Heart left ventricle (tissue), 16 donors: ENCODE results near the gene SSBP3. TPM values are rescaled to one million over a fixed set of nuclear protein-coding genes. Genes with fewer than 3 reads are reported as not detected.

Experiments used
- ATAC-seq, 4 donors: fragments of 200-7000 bp; cut with Tn5 transposase; one replicate each; pipeline ENCODE4 v1.9.1; 2020 to 2022; ENCODE audit warnings: moderate library complexity in 4 of 4, mild to moderate bottlenecking in 3 of 4, moderate number of reproducible peaks in 1 of 4
- DNase-seq, 5 donors: peaks; one replicate each; pipeline ENCODE4 v3.0.0-alpha.2; 2020
- H3K27ac ChIP-seq, 12 donors: fragments of 200-600 bp; sonication (generic) in 4 of 12; one replicate each; pipeline versions ENCODE4 v1.5.0 to v1.8.0; 2016 to 2022; ENCODE audit warnings: mild to moderate bottlenecking in 2 of 12
- H3K27me3 ChIP-seq, 9 donors: fragments of 200-600 bp; sonication (generic) in 2 of 9; one replicate each; pipeline versions ENCODE4 v1.5.1 to v1.8.0; 2016 to 2022; ENCODE audit warnings: mild to moderate bottlenecking in 3 of 9
- H3K36me3 ChIP-seq, 9 donors: fragments of 200-600 bp; sonication (generic) in 2 of 9; one replicate each; pipeline versions ENCODE4 v1.5.0 to v1.8.0; 2018 to 2022; ENCODE audit warnings: mild to moderate bottlenecking in 2 of 9
- H3K4me1 ChIP-seq, 12 donors: fragments of 200-600 bp; sonication (generic) in 4 of 12; one replicate each; pipeline versions ENCODE4 v1.5.0 to v1.8.0; 2016 to 2022; ENCODE audit warnings: mild to moderate bottlenecking in 3 of 12
- H3K4me3 ChIP-seq, 12 donors: fragments of 200-600 bp; sonication (generic) in 4 of 12; one replicate each; pipeline versions ENCODE4 v1.5.0 to v1.8.0; 2017 to 2022; ENCODE audit warnings: mild to moderate bottlenecking in 9 of 12, moderate library complexity in 4 of 12
- H3K9me3 ChIP-seq, 12 donors: fragments of 200-600 bp; sonication (generic) in 4 of 12; one replicate each; pipeline versions ENCODE4 v1.5.0 to v1.8.0; 2016 to 2022; ENCODE audit warnings: mild to moderate bottlenecking in 1 of 12
- POLR2A ChIP-seq, 2 donors: fragments of 450-650 bp; IDR thresholded peaks; one replicate each; pipeline ENCODE4 v1.6.1; 2017; ENCODE audit warnings: antibody characterized with exemption in 2 of 2, mild to moderate bottlenecking in 2 of 2, moderate library complexity in 2 of 2
- WGBS, 4 donors: extraction: QIAGEN DNeasy Blood & Tissue Kit in 2 of 4; methylation state at CpG; one replicate each; pipeline versions ENCODE4 v1.1.5 to v1.1.7; 2013 to 2018; 5-methylcytosine and 5-hydroxymethylcytosine counted together
- intact Hi-C, 10 donors: fragments of 100-400 bp; cut with DNase I; formaldehyde crosslinking; loops; one replicate each; pipeline versions ENCODE4 v1.11.1 to v1.14.2; 2022
- polyA plus RNA-seq, 2 donors: library from polyadenylated mRNA; stranded (reverse); fragments of 200-250 nt; gene quantifications; one replicate each; pipeline ENCODE4 v1.2.3, GENCODE V29; 2013
- total RNA-seq, 9 donors: library from RNA; depleted of rRNA in 2 of 9; stranded (reverse); fragments of >200 nt in 2 of 9; fragmentation: NEBNext Ultra II Directional in 3 of 9; extraction: Animal tissue kit (Norgen Biotek cat#: 25700) in 3 of 9; gene quantifications; one replicate each; pipeline versions ENCODE4 v1.1.0 to v1.2.4, GENCODE V29; 2016 to 2023
- TF ChIP-seq, protein P1 (sequence below), 12 donors: fragments of 200-600 bp; sonication (generic) in 4 of 12; IDR thresholded peaks; one replicate each; pipeline versions ENCODE4 v1.5.0 to v1.8.0; 2018 to 2022; ENCODE audit warnings: antibody characterized with exemption in 12 of 12, mild to moderate bottlenecking in 5 of 12
- donor health status: ischemic (EF 13 %, LVEDD 7.1; RV severe dilation, severe dysfunction).
- donor health status: healthy with polysubstance abuse.
- donor health status: DM: no; HTN: yes; CAD: no.
- donor health status: DM: no; HTN: no; CAD: no.
- donor health status: ischemic (EF 25% LVEDD 6.9; RV normal size, moderate dysfunction).
- donor health status: ischemic (EF 25% LVEDD 5.7; RV mildly dilated, moderate dysfunction).
- donor health status: healthy.
- donor health status: DM: yes; HTN: yes; CAD: no.
- donor health status: ischemic (EF 35%, LVEDD 5.7; RV mildly dilated, moderate dysfunction).
- donor health status: nonischemic (EF 11% LVEDD 7.7; RV severe dilation, severe dysfunction).
- donor health status: DM: yes; HTN: yes; CAD: no.
- donor health status: PGD.
- donor health status: ischemic (EF 29% LVEDD 5.4; RV normal size, mild dysfunction).
- donor health status: nonischemic (EF 23%, LVEDD 6.1; RV moderate dilation, normal function).

The SSBP3 gene
- total and polyA plus RNA-seq, 11 donors, result 20.8 to 61.8 (median 48.1) TPM

- H3K4me1 ChIP-seq, result peaks cover 4 to 50% (median 32%) of the 10 kb centered on the region in 12 donors
- WGBS, 4 donors, result 0% methylated on average over 10 to 12 of the region's 12 CpGs
- DNase-seq, result peak in 1 of 5 donors; percentile 50
- intact Hi-C loops, result loop anchor here (1.0 to 10.0 kb wide), 20 partner anchors 52 to 355 kb away; partner anchors contain the start of genes CYB5RL (in 5 of the 10), MRPL37 (in 5 of the 10), TCEANC2 (in 1 of the 10) and TMEM59 (in 1 of the 10)
- H3K9me3 ChIP-seq, result no peaks in the 10 kb centered on the region
- H3K27me3 ChIP-seq, result no peaks in the 10 kb centered on the region
- peaks cover 0 to 9% (median 0%) of the 10 kb centered on the region in 9 donors for H3K36me3 ChIP-seq
- ATAC-seq, result no peak
- TF ChIP-seq POLR2A (IDR thresholded peaks at IDR 0.05), result no peak
- TF ChIP-seq, protein P1, sequence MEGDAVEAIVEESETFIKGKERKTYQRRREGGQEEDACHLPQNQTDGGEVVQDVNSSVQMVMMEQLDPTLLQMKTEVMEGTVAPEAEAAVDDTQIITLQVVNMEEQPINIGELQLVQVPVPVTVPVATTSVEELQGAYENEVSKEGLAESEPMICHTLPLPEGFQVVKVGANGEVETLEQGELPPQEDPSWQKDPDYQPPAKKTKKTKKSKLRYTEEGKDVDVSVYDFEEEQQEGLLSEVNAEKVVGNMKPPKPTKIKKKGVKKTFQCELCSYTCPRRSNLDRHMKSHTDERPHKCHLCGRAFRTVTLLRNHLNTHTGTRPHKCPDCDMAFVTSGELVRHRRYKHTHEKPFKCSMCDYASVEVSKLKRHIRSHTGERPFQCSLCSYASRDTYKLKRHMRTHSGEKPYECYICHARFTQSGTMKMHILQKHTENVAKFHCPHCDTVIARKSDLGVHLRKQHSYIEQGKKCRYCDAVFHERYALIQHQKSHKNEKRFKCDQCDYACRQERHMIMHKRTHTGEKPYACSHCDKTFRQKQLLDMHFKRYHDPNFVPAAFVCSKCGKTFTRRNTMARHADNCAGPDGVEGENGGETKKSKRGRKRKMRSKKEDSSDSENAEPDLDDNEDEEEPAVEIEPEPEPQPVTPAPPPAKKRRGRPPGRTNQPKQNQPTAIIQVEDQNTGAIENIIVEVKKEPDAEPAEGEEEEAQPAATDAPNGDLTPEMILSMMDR (IDR thresholded peaks at IDR 0.05), result no peak
- peak overlapping the region; percentile 72 to 97 (median 92) for H3K27ac ChIP-seq
- H3K4me3 ChIP-seq, result peak overlapping the region; percentile 74 to 98 (median 88)
Observed at GRCh38 chr1:54407154-54407403, 885 bp upstream of the SSBP3 start.

- intact Hi-C loops, result loop anchor here (2.0 to 10.0 kb wide), 18 partner anchors 51 to 354 kb away; partner anchors contain the start of genes CYB5RL (in 5 of the 10), MRPL37 (in 5 of the 10), TCEANC2 (in 1 of the 10) and TMEM59 (in 1 of the 10)
- TF ChIP-seq, protein P1 (IDR thresholded peaks at IDR 0.05), result no peak
- TF ChIP-seq POLR2A (IDR thresholded peaks at IDR 0.05), result no peak
- Histone ChIP-seq H3K27ac (peak overlapping the region in 11 of 12 donors; percentile 28 to 96 (median 91)), H3K36me3 (peaks cover 0 to 21% (median 11%) of the 10 kb centered on the region in 9 donors), H3K9me3 (no peaks in the 10 kb centered on the region), H3K4me3 (peak overlapping the region; percentile 71 to 98 (median 88)), H3K27me3 (no peaks in the 10 kb centered on the region), H3K4me1 (peaks cover 4 to 61% (median 39%) of the 10 kb centered on the region in 12 donors)
- DNase-seq (peak in 2 of 5 donors; percentile 38 to 70), ATAC-seq (no peak)
- WGBS, 4 donors, result 0 to 2% (median 1%) methylated on average over 10 to 57 of the region's 57 CpGs
Observed at GRCh38 chr1:54405898-54406293, 298 bp downstream of the SSBP3 start.

- intact Hi-C loops, result loop anchor here (2.0 to 10.0 kb wide), 17 partner anchors 43 to 353 kb away; partner anchors contain the start of genes CYB5RL (in 4 of the 10), MRPL37 (in 4 of the 10), ACOT11 (in 1 of the 10) and TCEANC2 (in 1 of the 10)
- peak overlapping the region; percentile 71 to 98 (median 88) for H3K4me3 ChIP-seq
- H3K36me3 ChIP-seq, result peaks cover 0 to 28% (median 17%) of the 10 kb centered on the region in 9 donors
- H3K4me1 ChIP-seq, result peaks cover 4 to 68% (median 45%) of the 10 kb centered on the region in 12 donors
- DNase-seq, result peak in 4 of 5 donors; percentile 42 to 69 (median 49)
- H3K27ac ChIP-seq, result peak overlapping the region in 11 of 12 donors; percentile 39 to 96 (median 81)
- peak in 3 of 4 donors; percentile 3 to 27 (median 8) for ATAC-seq
- H3K9me3 ChIP-seq, result no peaks in the 10 kb centered on the region
- 3 to 8% (median 5%) methylated on average over 52 to 92 of the region's 92 CpGs for WGBS, 4 donors
- H3K27me3 ChIP-seq, result no peaks in the 10 kb centered on the region
- TF ChIP-seq POLR2A (IDR thresholded peaks at IDR 0.05), result no peak
- TF ChIP-seq, protein P1 (IDR thresholded peaks at IDR 0.05), result peak in 3 of 12 donors; percentile 6 to 21 (median 15)
Observed at GRCh38 chr1:54404939-54405897, 976 bp downstream of the SSBP3 start.
